Middle frontal gyrus (tissue), 1 donor: Measurements from ENCODE around the gene IRF6.

Source experiments
- DNase-seq: peaks from one replicate; pipeline ENCODE4 v3.0.0-alpha.2; 2015; ENCODE audit warnings: low spot score; ENCODE audit errors: extremely low spot score

Gene IRF6

DNA sequence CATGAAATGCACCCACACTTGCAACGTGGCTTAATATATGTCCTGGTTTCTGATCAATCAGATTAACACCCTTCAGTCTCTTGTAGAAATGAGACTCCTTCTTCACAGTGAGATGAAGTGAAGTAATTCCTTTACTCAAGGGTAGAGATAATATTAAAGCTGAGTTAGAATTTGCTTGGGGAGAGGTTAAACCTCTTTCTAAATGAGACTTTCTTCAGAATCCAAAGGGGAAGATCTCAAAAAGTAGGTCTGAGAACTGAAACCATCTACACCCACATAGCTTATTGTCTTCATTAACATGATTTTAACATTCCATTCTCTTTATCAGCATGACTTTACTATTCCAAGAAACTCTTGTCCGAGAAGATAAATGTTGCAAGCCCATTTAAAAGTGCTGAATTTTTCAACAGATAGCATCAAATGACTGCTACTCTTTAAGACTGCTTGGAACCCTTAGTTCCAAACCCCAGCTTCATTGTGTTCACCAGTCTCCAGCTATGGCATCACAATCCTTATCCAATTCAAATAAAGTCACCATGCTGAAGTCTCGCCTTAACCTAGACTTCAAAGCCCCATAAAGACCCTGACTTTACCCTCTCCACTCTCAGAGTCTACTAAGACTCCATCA, 69.3 kb downstream of the IRF6 start:
- no peak for DNase-seq
